A549 (cell line): ENCODE measurements around the gene OCIAD1. TPM values are rescaled to one million over a fixed set of nuclear protein-coding genes. Genes with fewer than 3 reads are reported as not detected.

Experiments
- ATAC-seq, 2 experiments: fragments of 200-7000 bp in 1 of 2; fragments of >200 bp in 1 of 2; cut with Nextera tagmentation in 1 of 2; cut with Tn5 transposase in 1 of 2; 3 replicates each; pipeline versions ENCODE4 v1.8.0 to v1.9.1; 2018 to 2020; ENCODE audit warnings: mild to moderate bottlenecking in 1 of 2, moderate library complexity in 1 of 2
- CTCF ChIA-PET: fragments of 300-600 bp; sonication (Branson Sonifier 250); formaldehyde crosslinking; extraction: SDS; loops from one replicate; lab custom pipeline; 2021; ENCODE audit warnings: antibody characterized with exemption, inconsistent platforms; lab: Yijun Ruan, JAX
- POLR2A ChIA-PET: fragments of 350-600 bp; formaldehyde crosslinking; extraction: SDS; loops from one replicate; lab custom pipeline; 2021; ENCODE audit warnings: antibody characterized with exemption, inconsistent platforms; lab: Yijun Ruan, JAX
- DNase-seq, 2 experiments: peaks; one replicate each; pipeline versions ENCODE4 v3.0.0 to v3.0.0-alpha.2; 2011 to 2016; ENCODE audit warnings: low read depth in 1 of 2, low spot score in 1 of 2
- FAIRE-seq: peaks from 2 replicates; lab custom pipeline; 2011; peaks lifted over from hg19 to GRCh38; lab: Jason Lieb, UNC
- H3K27ac ChIP-seq, 2 experiments: fragments of >200 bp; sonication (Bioruptor Twin); formaldehyde crosslinking; 3 replicates each; pipeline ENCODE4 v1.5.1; 2016 to 2017
- H3K4me1 ChIP-seq: fragments of >200 bp; sonication (Bioruptor Twin); formaldehyde crosslinking; 3 replicates; pipeline ENCODE4 v1.6.1; 2016
- H3K4me2 ChIP-seq: fragments of >200 bp; sonication (Bioruptor Twin); formaldehyde crosslinking; 3 replicates; pipeline ENCODE4 v1.6.1; 2016
- H3K4me3 ChIP-seq: fragments of >200 bp; sonication (Bioruptor Twin); formaldehyde crosslinking; 3 replicates; pipeline ENCODE4 v1.5.1; 2016
- H3K9me3 ChIP-seq: fragments of >200 bp; sonication (Bioruptor Twin); formaldehyde crosslinking; 3 replicates; pipeline ENCODE4 v1.6.1; 2016
- BHLHE40 ChIP-seq: IDR thresholded peaks from 2 replicates; pipeline ENCODE4 v1.6.1; 2012; ENCODE audit warnings: low read depth, low read length, inconsistent platforms
- CBX8 ChIP-seq: fragments of 200-600 bp; sonication (generic); IDR thresholded peaks from 2 replicates; pipeline ENCODE4 v1.6.1; 2016
- CEBPB ChIP-seq, 2 experiments: fragments of >200 bp in 1 of 2; sonication (Bioruptor Twin) in 1 of 2; formaldehyde crosslinking in 1 of 2; IDR thresholded peaks; 2 replicates each; pipeline ENCODE4 v1.6.1; 2012 to 2016
- CHD2 ChIP-seq: fragments of 150-350 bp; IDR thresholded peaks from 2 replicates; pipeline ENCODE4 v1.6.1; 2014; ENCODE audit warnings: low read length; ENCODE audit not compliant: partially characterized antibody
- EHMT2 ChIP-seq: fragments of 200-600 bp; sonication (generic); IDR thresholded peaks from 2 replicates; pipeline ENCODE4 v1.6.1; 2016; ENCODE audit warnings: antibody characterized with exemption, low read depth, mild to moderate bottlenecking, moderate library complexity
- EP300 ChIP-seq, 2 experiments: fragments of >200 bp; sonication (Bioruptor Twin); formaldehyde crosslinking; IDR thresholded peaks; 2 replicates in 1 of 2; 3 replicates in 1 of 2; pipeline ENCODE4 v1.6.1; 2016 to 2017
- ESRRA ChIP-seq: fragments of 150-350 bp; IDR thresholded peaks from 2 replicates; pipeline ENCODE4 v1.6.1; 2014; ENCODE audit warnings: mild to moderate bottlenecking, low read length, borderline replicate concordance
- FOSB ChIP-seq: fragments of 250-450 bp; sonication (Bioruptor Pico); IDR thresholded peaks from 2 replicates; pipeline ENCODE4 v1.5.0; 2020; ENCODE audit warnings: mild to moderate bottlenecking, moderate library complexity
- FOXS1 ChIP-seq: fragments of 250-450 bp; sonication (Bioruptor Pico); IDR thresholded peaks from 2 replicates; pipeline ENCODE4 v1.5.0; 2020; ENCODE audit warnings: mild to moderate bottlenecking, moderate library complexity
- HEYL ChIP-seq: fragments of 250-450 bp; sonication (Bioruptor Pico); IDR thresholded peaks from 2 replicates; pipeline ENCODE4 v1.8.0; 2021; ENCODE audit warnings: mild to moderate bottlenecking, moderate library complexity
- HMGXB4 ChIP-seq: fragments of 250-450 bp; sonication (Bioruptor Pico); IDR thresholded peaks from 2 replicates; pipeline ENCODE4 v1.5.0; 2021; ENCODE audit warnings: mild to moderate bottlenecking, moderate library complexity, borderline replicate concordance
- HOXA7 ChIP-seq: fragments of 250-450 bp; sonication (Bioruptor Pico); IDR thresholded peaks from 2 replicates; pipeline ENCODE4 v1.5.0; 2020; ENCODE audit warnings: mild to moderate bottlenecking, moderate library complexity
- HOXB13 ChIP-seq: fragments of 250-450 bp; sonication (Bioruptor Pico); IDR thresholded peaks from 2 replicates; pipeline ENCODE4 v1.5.0; 2020; ENCODE audit warnings: low read depth, mild to moderate bottlenecking, moderate library complexity
- HOXB5 ChIP-seq: fragments of 250-450 bp; sonication (Bioruptor Pico); IDR thresholded peaks from 2 replicates; pipeline ENCODE4 v1.5.0; 2020; ENCODE audit warnings: mild to moderate bottlenecking, moderate library complexity
- JUN ChIP-seq, 2 experiments: fragments of >200 bp; sonication (Bioruptor Twin); formaldehyde crosslinking; IDR thresholded peaks; 2 replicates in 1 of 2; 3 replicates in 1 of 2; pipeline ENCODE4 v1.6.1; 2016 to 2017
- KDM5A ChIP-seq: fragments of 200-600 bp; sonication (generic); IDR thresholded peaks from 2 replicates; pipeline ENCODE4 v1.6.1; 2016; ENCODE audit warnings: antibody characterized with exemption, mild to moderate bottlenecking
- NFE2L2 ChIP-seq: fragments of 150-350 bp; conservative IDR thresholded peaks from 2 replicates; pipeline ENCODE4 v1.6.1; 2014; ENCODE audit warnings: low read length
- PHF8 ChIP-seq: fragments of 200-600 bp; sonication (generic); IDR thresholded peaks from 2 replicates; pipeline ENCODE4 v1.6.1; 2016; ENCODE audit warnings: low read depth, mild to moderate bottlenecking, antibody characterized with exemption, moderate library complexity, borderline replicate concordance
- POLR2A ChIP-seq: IDR thresholded peaks from 2 replicates; pipeline ENCODE4 v1.6.1; 2012; ENCODE audit warnings: mild to moderate bottlenecking, low read length
- RAD21 ChIP-seq, 2 experiments: fragments of >200 bp in 1 of 2; sonication (Bioruptor Twin) in 1 of 2; formaldehyde crosslinking in 1 of 2; IDR thresholded peaks in 1 of 2; conservative IDR thresholded peaks in 1 of 2; 2 replicates in 1 of 2; 3 replicates in 1 of 2; pipeline ENCODE4 v1.6.1; 2012 to 2018; ENCODE audit warnings: inconsistent platforms in 1 of 2
- RCOR1 ChIP-seq: fragments of 150-350 bp; IDR thresholded peaks from 2 replicates; pipeline ENCODE4 v1.6.1; 2014; ENCODE audit warnings: antibody characterized with exemption, low read length, low read depth
- SMC3 ChIP-seq: fragments of >200 bp; sonication (Bioruptor Twin); formaldehyde crosslinking; IDR thresholded peaks from 3 replicates; pipeline ENCODE4 v1.6.1; 2018; ENCODE audit warnings: inconsistent platforms
- TFCP2L1 ChIP-seq: fragments of 250-450 bp; sonication (Bioruptor Pico); IDR thresholded peaks from 2 replicates; pipeline ENCODE4 v1.5.0; 2021; ENCODE audit warnings: mild to moderate bottlenecking
- TP53 ChIP-seq: fragments of 250-450 bp; sonication (Bioruptor Pico); IDR thresholded peaks from 2 replicates; pipeline ENCODE4 v1.5.0; 2021; ENCODE audit warnings: mild to moderate bottlenecking, moderate library complexity
- ZC3H11A ChIP-seq: fragments of 450-650 bp; IDR thresholded peaks from 2 replicates; pipeline ENCODE4 v1.6.1; 2014; ENCODE audit warnings: antibody characterized with exemption, mild to moderate bottlenecking
- ZSCAN20 ChIP-seq: fragments of 250-450 bp; sonication (Bioruptor Pico); IDR thresholded peaks from 2 replicates; pipeline ENCODE4 v1.8.0; 2022; ENCODE audit warnings: mild to moderate bottlenecking, moderate library complexity
- WGBS: methylation state at CpG from one replicate; pipeline ENCODE4 v1.1.6; 2017; ENCODE audit errors: missing lambda C conversion rate; 5-methylcytosine and 5-hydroxymethylcytosine counted together
- polyA plus RNA-seq, 4 experiments: library from polyadenylated mRNA; depleted of rRNA in 3 of 4; stranded (reverse); fragments of >200 nt; fragmentation: RNase III in 1 of 4; extraction: RNeasy Plus Mini Kit Qiagen cat#74134 plus additional on column Dnase treatment in 1 of 4; gene quantifications; 2 replicates in 3 of 4; 3 replicates in 1 of 4; pipeline ENCODE4 v1.2.3, GENCODE V29; 2011 to 2017
- TF ChIP-seq, protein P1 (sequence below): fragments of >200 bp; sonication (Bioruptor Twin); formaldehyde crosslinking; IDR thresholded peaks from 3 replicates; pipeline ENCODE4 v1.6.1; 2016
- TF ChIP-seq, protein P2 (sequence below): fragments of 450-650 bp; IDR thresholded peaks from 2 replicates; pipeline ENCODE4 v1.6.1; 2014; ENCODE audit warnings: antibody characterized with exemption
- TF ChIP-seq, protein P3 (sequence below): fragments of >200 bp; sonication (Bioruptor Twin); formaldehyde crosslinking; IDR thresholded peaks from 3 replicates; pipeline ENCODE4 v1.5.1; 2016
- TF ChIP-seq, protein P4 (sequence below): fragments of >200 bp; sonication (Bioruptor Twin); formaldehyde crosslinking; IDR thresholded peaks from 2 replicates; pipeline ENCODE4 v1.6.1; 2016

Gene OCIAD1
- polyA plus RNA-seq, 2 of the 4 experiments (the other 2 are of a cell fraction), result 156 to 210 TPM

DNA sequence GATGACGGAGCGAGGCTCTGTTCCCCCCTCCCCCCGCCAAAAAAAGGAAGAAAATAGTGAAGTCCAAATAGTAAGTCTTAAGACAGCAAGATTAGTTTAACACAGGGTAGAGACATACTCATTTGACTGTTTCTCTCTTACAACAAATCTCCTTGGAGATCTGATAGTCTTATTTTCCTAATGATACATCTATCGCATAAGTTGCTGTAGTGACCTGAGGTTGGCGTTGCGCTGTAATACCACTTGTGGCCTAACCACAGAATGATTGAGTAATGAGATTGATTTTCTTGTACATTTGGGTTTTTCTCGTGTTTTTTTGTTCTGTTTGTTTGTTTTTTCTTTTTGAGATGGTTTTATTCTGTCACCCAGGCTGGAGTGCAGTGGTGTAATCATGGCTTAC lies 27.2 kb downstream of the OCIAD1 start:
- ChIA-PET POLR2A (no interaction called here), CTCF (no interaction called here)
- Histone ChIP-seq H3K27ac (no peak overlapping the region), H3K4me2 (no peak overlapping the region), H3K4me3 (no peak overlapping the region), H3K4me1 (no peaks in the 10 kb centered on the region), H3K9me3 (no peaks in the 10 kb centered on the region)
- DNase-seq (no peak), ATAC-seq (no peak), FAIRE-seq (no peak)
- no peak for TF ChIP-seq CEBPB (IDR thresholded peaks at IDR 0.05)
- TF ChIP-seq HOXA7, result no peak
- TF ChIP-seq EHMT2, result no peak
- no peak for TF ChIP-seq EP300 (IDR thresholded peaks at IDR 0.05)
- TF ChIP-seq ZSCAN20 (CRISPR knock-in tag), result no peak
- TF ChIP-seq FOSB (CRISPR knock-in tag), result no peak
- no peak for TF ChIP-seq POLR2A
- TF ChIP-seq RAD21 (conservative IDR thresholded peaks at IDR 0.05 in 1 of 2, IDR thresholded peaks at IDR 0.05 in 1 of 2), result no peak
- WGBS, result 94% methylated on average over 7 of the region's 7 CpGs

DNA sequence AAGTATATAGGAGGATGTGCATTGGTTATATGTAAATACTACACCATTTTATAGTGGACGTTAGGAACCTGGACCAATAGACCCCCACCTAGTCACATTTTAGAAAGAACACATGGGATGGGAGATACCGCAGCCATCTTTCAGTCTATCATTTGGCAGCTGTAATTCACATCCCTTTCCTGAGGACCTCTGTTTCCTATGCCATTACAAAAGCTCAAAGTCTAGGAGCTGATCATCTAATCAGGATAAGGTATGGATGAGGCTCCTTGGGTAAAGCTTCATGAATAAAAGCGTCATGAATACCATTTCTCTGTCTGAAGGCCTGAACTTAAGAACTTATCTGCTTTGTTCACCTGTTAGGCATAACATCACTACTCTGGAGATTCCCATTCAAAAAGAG lies 31.1 kb downstream of the OCIAD1 start:
- 87% methylated on average over 3 of the region's 3 CpGs for WGBS
- TF ChIP-seq FOXS1 (no peak), CHD2 (no peak), HMGXB4 (CRISPR knock-in tag) (no peak), NFE2L2 (no peak), HEYL (no peak), PHF8 (no peak), JUN (IDR thresholded peaks at IDR 0.05) (no peak), HOXB13 (CRISPR knock-in tag) (no peak), HOXB5 (no peak), KDM5A (no peak), TFCP2L1 (CRISPR knock-in tag) (no peak), RCOR1 (no peak)
- TF ChIP-seq, protein P1, sequence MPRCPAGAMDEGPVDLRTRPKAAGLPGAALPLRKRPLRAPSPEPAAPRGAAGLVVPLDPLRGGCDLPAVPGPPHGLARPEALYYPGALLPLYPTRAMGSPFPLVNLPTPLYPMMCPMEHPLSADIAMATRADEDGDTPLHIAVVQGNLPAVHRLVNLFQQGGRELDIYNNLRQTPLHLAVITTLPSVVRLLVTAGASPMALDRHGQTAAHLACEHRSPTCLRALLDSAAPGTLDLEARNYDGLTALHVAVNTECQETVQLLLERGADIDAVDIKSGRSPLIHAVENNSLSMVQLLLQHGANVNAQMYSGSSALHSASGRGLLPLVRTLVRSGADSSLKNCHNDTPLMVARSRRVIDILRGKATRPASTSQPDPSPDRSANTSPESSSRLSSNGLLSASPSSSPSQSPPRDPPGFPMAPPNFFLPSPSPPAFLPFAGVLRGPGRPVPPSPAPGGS, result no peak
- TF ChIP-seq, protein P2, sequence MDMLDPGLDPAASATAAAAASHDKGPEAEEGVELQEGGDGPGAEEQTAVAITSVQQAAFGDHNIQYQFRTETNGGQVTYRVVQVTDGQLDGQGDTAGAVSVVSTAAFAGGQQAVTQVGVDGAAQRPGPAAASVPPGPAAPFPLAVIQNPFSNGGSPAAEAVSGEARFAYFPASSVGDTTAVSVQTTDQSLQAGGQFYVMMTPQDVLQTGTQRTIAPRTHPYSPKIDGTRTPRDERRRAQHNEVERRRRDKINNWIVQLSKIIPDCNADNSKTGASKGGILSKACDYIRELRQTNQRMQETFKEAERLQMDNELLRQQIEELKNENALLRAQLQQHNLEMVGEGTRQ, result no peak
- Histone ChIP-seq H3K9me3 (no peaks in the 10 kb centered on the region), H3K4me1 (no peaks in the 10 kb centered on the region), H3K4me2 (no peak overlapping the region), H3K27ac (no peak overlapping the region), H3K4me3 (no peak overlapping the region)
- ChIA-PET CTCF (interaction anchor here (1.8 kb wide), 1 partner anchor 101 kb away, joined by 4 read pairs; no protein-coding TSS in a partner anchor), POLR2A (no interaction called here)
- ATAC-seq (no peak), DNase-seq (no peak), FAIRE-seq (no peak)

DNA sequence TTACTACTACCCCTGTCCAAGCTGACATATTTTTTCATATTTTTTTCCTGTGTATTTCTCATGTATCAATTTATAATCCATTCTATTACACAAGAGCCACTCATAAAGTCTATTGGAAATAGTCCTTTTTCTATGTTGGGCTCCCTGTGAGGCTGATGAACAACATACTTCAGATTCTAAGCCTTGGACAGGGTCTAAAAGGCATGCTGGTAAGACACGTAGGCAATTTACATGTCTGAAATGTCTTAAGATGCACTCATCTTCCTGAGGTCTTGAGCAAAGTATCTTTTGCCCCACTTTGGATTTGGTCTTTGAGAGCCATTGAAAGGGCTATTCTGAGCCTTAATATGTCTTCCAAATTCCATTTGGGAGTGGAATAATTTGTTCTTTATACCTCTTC lies 31.8 kb downstream of the OCIAD1 start:
- ChIA-PET CTCF (no interaction called here), POLR2A (no interaction called here)
- no peaks in the 10 kb centered on the region for H3K4me1 ChIP-seq
- H3K27ac ChIP-seq, result no peak overlapping the region
- ATAC-seq (no peak), FAIRE-seq (no peak), DNase-seq (no peak)
- 63% methylated on average over 1 of the region's 1 CpG for WGBS
- H3K4me2 ChIP-seq, result no peak overlapping the region
- H3K4me3 ChIP-seq, result no peak overlapping the region
- no peaks in the 10 kb centered on the region for H3K9me3 ChIP-seq
- TF ChIP-seq RCOR1 (no peak), HEYL (no peak), BHLHE40 (no peak), EHMT2 (no peak), SMC3 (no peak), TP53 (CRISPR knock-in tag) (no peak), EP300 (IDR thresholded peaks at IDR 0.05) (no peak), ESRRA (no peak), CBX8 (no peak), ZC3H11A (no peak)
- TF ChIP-seq, protein P3, sequence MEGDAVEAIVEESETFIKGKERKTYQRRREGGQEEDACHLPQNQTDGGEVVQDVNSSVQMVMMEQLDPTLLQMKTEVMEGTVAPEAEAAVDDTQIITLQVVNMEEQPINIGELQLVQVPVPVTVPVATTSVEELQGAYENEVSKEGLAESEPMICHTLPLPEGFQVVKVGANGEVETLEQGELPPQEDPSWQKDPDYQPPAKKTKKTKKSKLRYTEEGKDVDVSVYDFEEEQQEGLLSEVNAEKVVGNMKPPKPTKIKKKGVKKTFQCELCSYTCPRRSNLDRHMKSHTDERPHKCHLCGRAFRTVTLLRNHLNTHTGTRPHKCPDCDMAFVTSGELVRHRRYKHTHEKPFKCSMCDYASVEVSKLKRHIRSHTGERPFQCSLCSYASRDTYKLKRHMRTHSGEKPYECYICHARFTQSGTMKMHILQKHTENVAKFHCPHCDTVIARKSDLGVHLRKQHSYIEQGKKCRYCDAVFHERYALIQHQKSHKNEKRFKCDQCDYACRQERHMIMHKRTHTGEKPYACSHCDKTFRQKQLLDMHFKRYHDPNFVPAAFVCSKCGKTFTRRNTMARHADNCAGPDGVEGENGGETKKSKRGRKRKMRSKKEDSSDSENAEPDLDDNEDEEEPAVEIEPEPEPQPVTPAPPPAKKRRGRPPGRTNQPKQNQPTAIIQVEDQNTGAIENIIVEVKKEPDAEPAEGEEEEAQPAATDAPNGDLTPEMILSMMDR, result no peak
- TF ChIP-seq, protein P1, result no peak
- TF ChIP-seq, protein P4, sequence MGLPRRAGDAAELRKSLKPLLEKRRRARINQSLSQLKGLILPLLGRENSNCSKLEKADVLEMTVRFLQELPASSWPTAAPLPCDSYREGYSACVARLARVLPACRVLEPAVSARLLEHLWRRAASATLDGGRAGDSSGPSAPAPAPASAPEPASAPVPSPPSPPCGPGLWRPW, result no peak
